T-helper 2 cell treated with Interferon-gamma antibody and Interleukin-4, amounts not matched to agents 5 μg/mL and 100 μg/mL, for 36 hours (primary cell): Measurements from ENCODE around the gene TP53AIP1.

ENCODE experiments used
- DNase-seq: peaks from one replicate; pipeline ENCODE4 v3.0.0; 2021; ENCODE audit warnings: low spot score
- H3K27ac Mint-ChIP-seq: one replicate; pipeline ENCODE4 v1.8.0; 2021; ENCODE audit warnings: mild to moderate bottlenecking, mixed read lengths
- H3K27me3 Mint-ChIP-seq: one replicate; pipeline ENCODE4 v1.8.0; 2021; ENCODE audit warnings: low read depth, mixed read lengths
- H3K36me3 Mint-ChIP-seq: one replicate; pipeline ENCODE4 v1.8.0; 2021; ENCODE audit warnings: low read depth, mixed read lengths
- H3K4me1 Mint-ChIP-seq: one replicate; pipeline ENCODE4 v1.8.0; 2021; ENCODE audit warnings: low read depth, mixed read lengths
- H3K4me3 Mint-ChIP-seq: one replicate; pipeline ENCODE4 v1.8.0; 2022; ENCODE audit warnings: mild to moderate bottlenecking, moderate library complexity, mixed read lengths
- H3K9me3 Mint-ChIP-seq: one replicate; pipeline ENCODE4 v1.8.0; 2021; ENCODE audit warnings: mixed read lengths

Gene TP53AIP1

GRCh38 chr11:128956401-128957201 is 13.9 kb upstream of the TP53AIP1 start:
- DNase-seq, result no peak
- peaks cover 32% of the 10 kb centered on the region for H3K27me3 Mint-ChIP-seq
- no peaks in the 10 kb centered on the region for H3K36me3 Mint-ChIP-seq
- H3K4me3 Mint-ChIP-seq, result no peak overlapping the region
- peaks cover 2% of the 10 kb centered on the region for H3K4me1 Mint-ChIP-seq
- no peaks in the 10 kb centered on the region for H3K9me3 Mint-ChIP-seq
- H3K27ac Mint-ChIP-seq, result no peak overlapping the region

DNA sequence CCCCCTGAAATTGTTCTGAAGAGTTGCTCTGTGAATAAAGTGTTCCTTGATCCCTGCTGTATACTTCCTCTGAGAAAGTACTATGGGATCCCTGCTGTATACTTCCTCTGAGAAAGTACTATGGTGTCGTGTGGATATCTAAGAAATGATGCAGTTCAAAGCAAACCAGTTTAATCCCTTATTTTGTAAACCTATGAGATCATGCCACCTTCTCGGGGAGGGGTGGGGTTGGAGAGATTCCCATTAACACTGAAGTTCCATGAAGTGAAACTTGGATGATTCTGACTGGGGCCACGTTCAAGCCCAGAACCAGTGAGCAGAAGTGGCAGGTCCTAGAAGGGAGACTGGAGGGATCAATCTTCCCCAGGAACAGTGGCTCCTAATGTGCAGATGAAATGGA is 13.0 kb upstream of the TP53AIP1 start:
- Mint-ChIP-seq H3K9me3 (no peaks in the 10 kb centered on the region), H3K27me3 (peaks cover 34% of the 10 kb centered on the region), H3K27ac (no peak overlapping the region), H3K4me1 (no peaks in the 10 kb centered on the region), H3K36me3 (no peaks in the 10 kb centered on the region), H3K4me3 (no peak overlapping the region)
- no peak for DNase-seq

DNA sequence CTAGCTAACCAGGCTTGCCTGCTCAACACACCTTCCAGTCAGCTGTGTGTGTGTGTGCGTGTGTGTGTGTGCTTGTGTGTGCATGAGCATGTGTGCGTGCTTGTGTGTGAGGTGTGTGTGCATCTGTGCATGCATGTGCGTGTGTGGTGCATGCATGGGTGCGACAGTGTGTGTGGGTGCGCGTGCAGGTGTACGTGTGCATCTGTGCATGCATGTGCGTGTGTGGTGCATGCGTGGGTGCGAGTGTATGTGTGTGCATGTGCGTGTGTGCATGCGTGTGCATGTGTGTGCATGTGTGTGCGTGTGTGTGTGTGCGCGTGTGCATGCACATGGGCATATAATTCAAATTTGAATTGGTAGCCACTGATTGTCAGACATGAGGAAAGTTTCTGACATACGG is 10.5 kb upstream of the TP53AIP1 start:
- Mint-ChIP-seq H3K4me1 (no peaks in the 10 kb centered on the region), H3K36me3 (no peaks in the 10 kb centered on the region), H3K27me3 (peaks cover 40% of the 10 kb centered on the region), H3K9me3 (no peaks in the 10 kb centered on the region), H3K4me3 (no peak overlapping the region), H3K27ac (no peak overlapping the region)
- DNase-seq, result no peak

DNA sequence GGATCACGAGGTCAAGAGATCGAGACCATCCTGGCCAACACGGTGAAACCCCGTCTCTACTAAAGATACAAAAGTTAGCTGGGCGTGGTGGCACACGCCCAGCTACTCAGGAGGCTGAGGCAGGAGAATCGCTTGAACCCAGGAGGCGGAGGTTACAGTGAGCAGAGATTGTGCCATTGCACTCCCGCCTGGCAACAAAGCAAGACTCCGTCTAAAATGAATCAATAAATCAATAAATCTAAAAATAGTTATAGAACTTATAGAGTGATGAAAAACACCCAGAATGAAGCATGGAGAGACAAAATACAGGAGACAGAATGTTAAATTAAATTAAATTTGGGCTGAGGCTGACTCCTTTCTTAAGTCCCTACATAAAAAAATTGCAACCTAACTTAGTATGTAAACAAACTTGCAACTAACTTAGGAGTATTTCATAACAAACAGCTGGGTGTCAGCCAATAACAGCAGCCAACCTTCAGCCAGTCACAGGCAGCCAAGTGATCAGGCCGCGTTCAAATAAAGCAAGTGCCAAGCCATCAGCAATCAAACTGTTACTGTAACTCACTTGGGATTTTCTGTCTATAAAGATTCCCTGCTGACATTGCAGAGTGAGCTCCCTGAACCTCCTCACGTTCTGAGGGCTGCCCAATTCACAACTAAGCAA is 7.3 kb upstream of the TP53AIP1 start:
- no peaks in the 10 kb centered on the region for H3K4me1 Mint-ChIP-seq
- DNase-seq, result no peak
- peaks cover 37% of the 10 kb centered on the region for H3K27me3 Mint-ChIP-seq
- no peak overlapping the region for H3K4me3 Mint-ChIP-seq
- H3K27ac Mint-ChIP-seq, result no peak overlapping the region
- no peaks in the 10 kb centered on the region for H3K36me3 Mint-ChIP-seq
- no peaks in the 10 kb centered on the region for H3K9me3 Mint-ChIP-seq

- Mint-ChIP-seq H3K9me3 (no peaks in the 10 kb centered on the region), H3K4me3 (no peak overlapping the region), H3K27ac (no peak overlapping the region), H3K36me3 (no peaks in the 10 kb centered on the region), H3K4me1 (no peaks in the 10 kb centered on the region), H3K27me3 (peaks cover 28% of the 10 kb centered on the region)
- DNase-seq, result no peak
Observed at GRCh38 chr11:128948583-128948982, 5.9 kb upstream of the TP53AIP1 start.

DNA sequence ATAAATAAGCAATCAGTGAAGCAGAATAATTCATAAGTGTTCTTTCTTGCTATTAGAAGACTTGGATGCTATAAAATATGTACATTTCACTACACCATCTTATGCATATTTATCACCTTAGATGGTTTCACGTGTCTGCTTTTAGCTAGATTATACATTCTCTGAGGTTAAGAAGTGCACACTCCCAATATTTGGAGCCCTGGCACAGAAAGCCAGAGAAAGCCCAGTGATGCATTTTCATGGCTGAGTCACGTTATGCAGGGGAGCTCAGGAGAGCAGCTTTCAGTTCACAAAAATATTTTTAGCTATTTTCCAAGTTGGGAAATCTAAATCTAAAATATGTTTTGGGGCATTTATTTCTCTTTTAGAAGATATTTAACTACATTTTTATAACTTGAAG is 5.1 kb upstream of the TP53AIP1 start:
- Mint-ChIP-seq H3K4me3 (no peak overlapping the region), H3K27ac (no peak overlapping the region), H3K9me3 (no peaks in the 10 kb centered on the region), H3K36me3 (no peaks in the 10 kb centered on the region), H3K27me3 (peaks cover 25% of the 10 kb centered on the region), H3K4me1 (no peaks in the 10 kb centered on the region)
- no peak for DNase-seq

DNA sequence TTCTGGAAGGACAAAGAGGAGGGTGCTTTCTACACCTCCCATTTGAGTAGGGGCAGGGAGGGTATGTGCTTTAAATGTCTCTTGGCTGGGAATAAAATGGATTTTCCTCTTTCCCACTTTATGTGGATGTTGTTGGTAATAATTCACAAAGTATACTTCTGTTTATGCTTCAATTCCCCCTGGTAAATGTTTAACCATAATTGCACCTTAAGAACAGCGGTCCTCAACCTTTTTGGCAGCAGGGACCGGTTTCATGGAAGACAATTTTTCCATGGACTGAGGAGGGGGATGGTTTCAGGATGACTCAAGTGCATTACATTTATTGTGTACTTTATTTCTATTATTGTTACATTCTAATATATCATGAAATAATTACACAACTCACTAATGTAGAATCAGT is 4.0 kb upstream of the TP53AIP1 start:
- no peak for DNase-seq
- H3K9me3 Mint-ChIP-seq, result no peaks in the 10 kb centered on the region
- no peak overlapping the region for H3K27ac Mint-ChIP-seq
- H3K4me3 Mint-ChIP-seq, result no peak overlapping the region
- H3K4me1 Mint-ChIP-seq, result no peaks in the 10 kb centered on the region
- H3K36me3 Mint-ChIP-seq, result no peaks in the 10 kb centered on the region
- peaks cover 22% of the 10 kb centered on the region for H3K27me3 Mint-ChIP-seq

DNA sequence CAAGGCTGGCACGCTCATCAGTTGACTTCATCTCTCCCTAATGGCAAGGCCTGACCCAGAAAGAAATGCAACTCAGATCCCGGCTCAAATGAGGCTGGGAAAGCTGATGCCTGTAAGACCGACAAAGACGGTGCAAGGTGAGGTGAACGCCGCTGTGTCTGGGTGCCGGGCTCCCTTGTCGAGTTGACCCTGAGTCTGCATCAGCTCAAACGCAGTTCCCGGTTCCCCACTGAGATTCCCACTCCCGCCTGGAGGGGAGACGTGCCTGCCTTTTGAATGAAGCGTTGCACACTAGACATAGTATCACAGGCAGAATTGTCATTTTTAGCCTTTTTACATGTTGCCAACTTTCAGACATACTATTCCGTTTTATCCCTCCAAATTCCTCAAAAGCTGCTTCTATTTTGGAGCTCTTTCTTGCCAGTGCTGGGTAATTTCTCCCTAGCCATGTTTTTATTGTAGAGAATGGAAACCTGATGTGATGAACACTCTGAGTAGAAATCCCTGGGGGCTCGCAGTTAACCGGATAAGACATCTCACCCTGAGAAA is 831 bp upstream of the TP53AIP1 start:
- Mint-ChIP-seq H3K4me3 (no peak overlapping the region), H3K9me3 (no peaks in the 10 kb centered on the region), H3K4me1 (no peaks in the 10 kb centered on the region), H3K27me3 (peaks cover 10% of the 10 kb centered on the region), H3K27ac (no peak overlapping the region), H3K36me3 (no peaks in the 10 kb centered on the region)
- DNase-seq, result no peak

DNA sequence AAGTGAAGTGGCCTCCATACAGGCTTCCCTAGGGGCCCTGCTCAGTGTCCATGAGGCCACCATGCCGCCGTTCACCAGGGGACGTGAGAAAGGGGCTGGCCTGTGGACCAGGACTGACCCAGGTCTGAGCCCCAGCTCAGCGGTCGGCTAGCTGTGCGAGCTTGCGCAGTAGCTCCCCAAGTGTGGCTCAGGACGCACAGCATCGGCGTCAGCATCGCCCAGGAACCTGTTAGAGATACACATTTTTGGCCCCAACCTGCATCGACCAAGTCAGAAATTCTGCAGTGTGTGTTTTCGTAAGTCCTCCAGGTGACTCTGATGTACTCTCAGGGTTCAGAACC is 429 bp downstream of the TP53AIP1 start:
- no peak overlapping the region for H3K4me3 Mint-ChIP-seq
- H3K27ac Mint-ChIP-seq, result no peak overlapping the region
- no peak for DNase-seq
- H3K36me3 Mint-ChIP-seq, result no peaks in the 10 kb centered on the region
- peaks cover 5% of the 10 kb centered on the region for H3K27me3 Mint-ChIP-seq
- H3K9me3 Mint-ChIP-seq, result no peaks in the 10 kb centered on the region
- H3K4me1 Mint-ChIP-seq, result no peaks in the 10 kb centered on the region

GRCh38 chr11:128941573-128942271 is 949 bp downstream of the TP53AIP1 start:
- H3K36me3 Mint-ChIP-seq, result no peaks in the 10 kb centered on the region
- no peak overlapping the region for H3K4me3 Mint-ChIP-seq
- no peaks in the 10 kb centered on the region for H3K4me1 Mint-ChIP-seq
- H3K27me3 Mint-ChIP-seq, result peaks cover 5% of the 10 kb centered on the region
- DNase-seq, result no peak
- H3K27ac Mint-ChIP-seq, result no peak overlapping the region
- H3K9me3 Mint-ChIP-seq, result no peaks in the 10 kb centered on the region

DNA sequence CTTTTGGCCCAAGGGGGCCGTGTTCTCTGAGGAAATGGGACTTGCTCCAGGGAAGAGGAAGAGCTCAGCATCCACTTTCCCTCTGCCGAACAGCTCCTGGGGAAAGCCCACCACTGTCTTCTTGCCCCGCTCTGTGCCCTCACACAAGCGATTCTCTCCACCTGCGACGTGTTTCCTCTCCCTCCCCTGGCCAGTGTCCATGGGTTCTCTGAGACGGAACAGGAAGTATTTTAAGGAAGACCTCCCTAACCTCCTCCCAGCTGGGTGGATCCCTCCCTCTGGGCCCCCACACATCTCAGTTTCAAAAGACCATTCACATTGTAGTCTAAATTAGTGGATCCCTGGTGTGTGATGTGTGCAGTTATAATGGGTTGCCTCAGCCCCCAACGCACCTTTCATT is 1.6 kb downstream of the TP53AIP1 start:
- Mint-ChIP-seq H3K9me3 (no peaks in the 10 kb centered on the region), H3K4me1 (no peaks in the 10 kb centered on the region), H3K27ac (no peak overlapping the region)

DNA sequence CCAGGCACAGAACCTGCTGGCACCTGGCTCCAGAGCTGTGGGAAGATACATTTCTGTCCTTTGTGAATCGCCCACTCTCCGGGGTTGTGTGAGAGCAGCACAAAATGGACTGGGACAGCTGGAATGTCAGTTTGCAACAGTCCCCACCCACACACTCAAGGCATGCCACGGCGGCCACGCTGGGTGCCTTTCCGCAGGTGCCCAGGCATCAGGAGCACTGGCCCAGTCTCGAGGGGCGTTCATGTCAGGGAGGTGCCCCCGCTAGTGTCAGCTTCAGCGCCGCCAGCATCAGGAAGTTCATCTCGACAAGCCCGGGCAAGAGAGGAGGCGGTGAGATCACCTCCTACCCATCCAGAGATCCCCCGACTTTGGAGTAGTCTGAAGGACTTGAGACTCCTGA is 2.1 kb downstream of the TP53AIP1 start:
- no peak for DNase-seq
- H3K4me1 Mint-ChIP-seq, result no peaks in the 10 kb centered on the region
- no peak overlapping the region for H3K27ac Mint-ChIP-seq
- H3K9me3 Mint-ChIP-seq, result no peaks in the 10 kb centered on the region
- H3K36me3 Mint-ChIP-seq, result no peaks in the 10 kb centered on the region
- H3K27me3 Mint-ChIP-seq, result peaks cover 1% of the 10 kb centered on the region
- no peak overlapping the region for H3K4me3 Mint-ChIP-seq

More for the DNA sequence above, 1.6 kb downstream of the TP53AIP1 start:
- peaks cover 5% of the 10 kb centered on the region for H3K27me3 Mint-ChIP-seq
- H3K36me3 Mint-ChIP-seq, result no peaks in the 10 kb centered on the region
- DNase-seq, result no peak
- no peak overlapping the region for H3K4me3 Mint-ChIP-seq

GRCh38 chr11:128940156-128940555 is 2.5 kb downstream of the TP53AIP1 start:
- no peaks in the 10 kb centered on the region for H3K36me3 Mint-ChIP-seq
- H3K9me3 Mint-ChIP-seq, result no peaks in the 10 kb centered on the region
- no peaks in the 10 kb centered on the region for H3K27me3 Mint-ChIP-seq
- no peak overlapping the region for H3K4me3 Mint-ChIP-seq
- H3K4me1 Mint-ChIP-seq, result no peaks in the 10 kb centered on the region
- no peak for DNase-seq
- H3K27ac Mint-ChIP-seq, result no peak overlapping the region

DNA sequence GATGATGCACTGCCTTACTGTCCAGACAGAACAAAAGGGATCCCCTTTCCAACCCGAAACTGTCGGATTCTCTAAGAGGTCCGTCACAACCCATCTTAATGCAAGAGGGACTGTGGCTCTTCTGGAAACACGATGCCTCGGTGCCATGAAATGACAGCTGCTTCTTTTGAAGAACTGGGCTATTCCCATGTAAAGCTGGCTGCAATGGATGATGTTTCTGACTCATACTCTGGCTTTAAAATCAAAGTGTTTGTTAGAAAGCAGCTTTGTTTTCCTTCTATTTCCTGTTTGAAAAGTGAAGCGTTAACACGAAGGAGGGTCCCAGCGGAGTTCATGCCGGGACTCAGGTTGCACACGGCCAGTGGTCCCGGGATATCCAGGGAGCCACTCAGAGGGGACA is 3.1 kb downstream of the TP53AIP1 start:
- H3K27me3 Mint-ChIP-seq, result no peaks in the 10 kb centered on the region
- no peak overlapping the region for H3K4me3 Mint-ChIP-seq
- no peaks in the 10 kb centered on the region for H3K4me1 Mint-ChIP-seq
- DNase-seq, result no peak
- no peaks in the 10 kb centered on the region for H3K9me3 Mint-ChIP-seq
- no peaks in the 10 kb centered on the region for H3K36me3 Mint-ChIP-seq
- no peak overlapping the region for H3K27ac Mint-ChIP-seq
